Lower lobe of right lung (tissue), 2 donors: ENCODE data around the gene HADH. TPM values are rescaled to one million over a fixed set of nuclear protein-coding genes. Genes with fewer than 3 reads are reported as not detected.

ENCODE experiments used
- ATAC-seq, 2 donors: fragments of 200-7000 bp; cut with Tn5 transposase; one replicate each; pipeline ENCODE4 v1.9.1; 2020 to 2022; ENCODE audit warnings: mild to moderate bottlenecking in 2 of 2, moderate library complexity in 2 of 2
- DNase-seq: peaks from one replicate; pipeline ENCODE4 v3.0.0-alpha.2; 2020
- H3K27ac ChIP-seq: fragments of 200-600 bp; one replicate; pipeline ENCODE4 v1.8.0; 2022
- H3K27me3 ChIP-seq: fragments of 200-600 bp; one replicate; pipeline ENCODE4 v1.8.0; 2022; ENCODE audit warnings: low read depth
- H3K36me3 ChIP-seq: fragments of 200-600 bp; one replicate; pipeline ENCODE4 v1.8.0; 2022; ENCODE audit warnings: mild to moderate bottlenecking
- H3K4me1 ChIP-seq: fragments of 200-600 bp; one replicate; pipeline ENCODE4 v1.8.0; 2022
- H3K4me3 ChIP-seq: fragments of 200-600 bp; one replicate; pipeline ENCODE4 v1.8.0; 2022; ENCODE audit warnings: mild to moderate bottlenecking
- H3K9me3 ChIP-seq: fragments of 200-600 bp; one replicate; pipeline ENCODE4 v1.8.0; 2022
- CTCF ChIP-seq: fragments of 200-600 bp; IDR thresholded peaks from one replicate; pipeline ENCODE4 v1.8.0; 2022; ENCODE audit warnings: antibody characterized with exemption, mild to moderate bottlenecking
- intact Hi-C: fragments of 100-400 bp; cut with DNase I; formaldehyde crosslinking; loops from one replicate; pipeline ENCODE4 v1.11.0; 2022
- total RNA-seq: library from RNA; stranded (reverse); fragmentation: NEBNext Ultra II Directional; extraction: Animal tissue kit (Norgen Biotek cat#: 25700); gene quantifications from one replicate; pipeline ENCODE4 v1.2.1, GENCODE V29; 2021
- donor health status: DM: no; HTN: yes; CAD: no; lungs with severe emphysema.

Gene HADH
- total RNA-seq, 1 donor from 2014 or later = 48.2 TPM

GRCh38 chr4:108033348-108033747 lies 43.7 kb downstream of the HADH start:
- H3K9me3 ChIP-seq = no peaks in the 10 kb centered on the region
- no peaks in the 10 kb centered on the region for H3K4me1 ChIP-seq
- no peak for DNase-seq
- peaks cover 49% of the 10 kb centered on the region for H3K36me3 ChIP-seq
- no peak overlapping the region for H3K27ac ChIP-seq
- intact Hi-C loops = no loop called here
- ATAC-seq = no peak
- H3K4me3 ChIP-seq = no peak overlapping the region
- H3K27me3 ChIP-seq = no peaks in the 10 kb centered on the region
- no peak for TF ChIP-seq CTCF

- Histone ChIP-seq H3K36me3 (peaks cover 38% of the 10 kb centered on the region), H3K4me1 (no peaks in the 10 kb centered on the region), H3K9me3 (no peaks in the 10 kb centered on the region), H3K27me3 (no peaks in the 10 kb centered on the region), H3K27ac (no peak overlapping the region), H3K4me3 (no peak overlapping the region)
- ATAC-seq (no peak), DNase-seq (no peak)
- intact Hi-C loops = no loop called here
- TF ChIP-seq CTCF = no peak
Observed at GRCh38 chr4:108034565-108034964, 44.9 kb downstream of the HADH start.

GRCh38 chr4:108035691-108036090 lies 46.0 kb downstream of the HADH start:
- no peaks in the 10 kb centered on the region for H3K4me1 ChIP-seq
- no peak for ATAC-seq
- no peak for TF ChIP-seq CTCF
- intact Hi-C loops = no loop called here
- no peak for DNase-seq
- H3K9me3 ChIP-seq = no peaks in the 10 kb centered on the region
- H3K27ac ChIP-seq = no peak overlapping the region
- H3K4me3 ChIP-seq = no peak overlapping the region
- peaks cover 37% of the 10 kb centered on the region for H3K36me3 ChIP-seq
- no peaks in the 10 kb centered on the region for H3K27me3 ChIP-seq

- no peak for DNase-seq
- Histone ChIP-seq H3K36me3 (peaks cover 33% of the 10 kb centered on the region), H3K9me3 (no peaks in the 10 kb centered on the region), H3K27ac (no peak overlapping the region), H3K4me3 (no peak overlapping the region), H3K27me3 (no peaks in the 10 kb centered on the region), H3K4me1 (no peaks in the 10 kb centered on the region)
- ATAC-seq = peak; percentile 55 to 64
- intact Hi-C loops = no loop called here
- no peak for TF ChIP-seq CTCF
Observed at GRCh38 chr4:108036213-108036612, 46.5 kb downstream of the HADH start.

GRCh38 chr4:108037884-108038283 lies 48.2 kb downstream of the HADH start:
- intact Hi-C loops = no loop called here
- no peaks in the 10 kb centered on the region for H3K4me1 ChIP-seq
- no peaks in the 10 kb centered on the region for H3K9me3 ChIP-seq
- no peak overlapping the region for H3K27ac ChIP-seq
- ATAC-seq (no peak), DNase-seq (no peak)
- no peaks in the 10 kb centered on the region for H3K27me3 ChIP-seq
- TF ChIP-seq CTCF = no peak
- H3K36me3 ChIP-seq = peaks cover 29% of the 10 kb centered on the region
- no peak overlapping the region for H3K4me3 ChIP-seq

- Histone ChIP-seq H3K27ac (no peak overlapping the region), H3K4me1 (peaks cover 9% of the 10 kb centered on the region), H3K9me3 (no peaks in the 10 kb centered on the region), H3K4me3 (no peak overlapping the region), H3K27me3 (no peaks in the 10 kb centered on the region), H3K36me3 (peaks cover 7% of the 10 kb centered on the region)
- ATAC-seq (no peak), DNase-seq (no peak)
- intact Hi-C loops = no loop called here
- no peak for TF ChIP-seq CTCF
Observed at GRCh38 chr4:108042927-108043326, 53.2 kb downstream of the HADH start.
